Muscle layer of duodenum (tissue), 2 donors: ENCODE results near the gene VTI1B.
"Not testable (repeated sequence)": the region's sequence is repeated elsewhere in the genome, so short reads cannot be mapped to it uniquely, and the experiment has no call there.

Source experiments
- H3K27ac ChIP-seq: one replicate; pipeline ENCODE4 v1.7.0; 2013; ENCODE audit warnings: mild to moderate bottlenecking, low read length
- H3K27me3 ChIP-seq: one replicate; pipeline ENCODE4 v1.7.0; 2013; ENCODE audit warnings: low read depth, mild to moderate bottlenecking, control low read depth, low read length
- H3K36me3 ChIP-seq, 2 donors: one replicate each; pipeline ENCODE4 v1.7.0; 2013; ENCODE audit warnings: low read length in 2 of 2, control low read depth in 1 of 2, mild to moderate bottlenecking in 1 of 2; ENCODE audit not compliant: insufficient read depth in 2 of 2, control insufficient read depth in 1 of 2
- H3K4me1 ChIP-seq, 2 donors: one replicate each; pipeline ENCODE4 v1.7.0; 2013; ENCODE audit warnings: low read length in 2 of 2, mild to moderate bottlenecking in 2 of 2, control low read depth in 1 of 2, moderate library complexity in 1 of 2; ENCODE audit not compliant: insufficient read depth in 2 of 2, control insufficient read depth in 1 of 2
- H3K4me3 ChIP-seq, 2 donors: one replicate each; pipeline ENCODE4 v1.7.0; 2013; ENCODE audit warnings: low read length in 2 of 2, low read depth in 1 of 2, mild to moderate bottlenecking in 1 of 2
- H3K9me3 ChIP-seq, 2 donors: one replicate each; pipeline ENCODE4 v1.7.0; 2013; ENCODE audit warnings: low read length in 2 of 2, control low read depth in 1 of 2, mild to moderate bottlenecking in 1 of 2; ENCODE audit not compliant: control insufficient read depth in 1 of 2
- donor health status: healthy.

Gene VTI1B

DNA sequence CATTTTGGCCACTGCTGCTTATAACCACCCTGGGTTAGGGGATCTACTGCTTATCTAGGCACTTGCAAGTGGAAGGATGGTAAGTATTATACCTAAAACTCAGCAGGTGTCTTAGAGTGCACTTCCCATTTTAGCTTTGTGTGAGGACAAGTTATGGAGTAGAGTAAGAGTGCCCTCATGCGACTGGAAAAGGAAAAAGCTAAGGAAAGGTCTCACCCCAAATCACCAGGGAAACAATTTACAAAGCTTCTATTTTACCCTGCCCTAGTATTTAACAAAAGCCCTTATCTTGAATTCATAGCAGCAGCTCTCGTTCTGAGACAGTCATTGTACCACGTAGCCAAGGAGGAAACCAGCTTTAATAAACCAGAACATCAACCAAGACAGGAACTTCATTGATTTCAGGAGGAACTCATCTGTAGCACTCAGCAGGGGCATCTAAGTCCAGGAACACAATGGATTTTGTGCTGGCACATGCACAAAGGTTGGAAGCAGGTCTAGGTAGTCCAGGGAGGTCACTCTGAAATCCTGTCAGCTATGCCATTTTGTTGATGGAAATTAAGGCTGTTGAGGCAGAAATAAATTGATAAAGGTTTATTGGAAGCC is 30.2 kb upstream of the VTI1B start:
- no peak overlapping the region for H3K27ac ChIP-seq
- H3K9me3 ChIP-seq: no peaks in the 10 kb centered on the region
- no peak overlapping the region for H3K4me3 ChIP-seq
- no peaks in the 10 kb centered on the region for H3K27me3 ChIP-seq
- H3K36me3 ChIP-seq: no peaks in the 10 kb centered on the region
- no peaks in the 10 kb centered on the region for H3K4me1 ChIP-seq

DNA sequence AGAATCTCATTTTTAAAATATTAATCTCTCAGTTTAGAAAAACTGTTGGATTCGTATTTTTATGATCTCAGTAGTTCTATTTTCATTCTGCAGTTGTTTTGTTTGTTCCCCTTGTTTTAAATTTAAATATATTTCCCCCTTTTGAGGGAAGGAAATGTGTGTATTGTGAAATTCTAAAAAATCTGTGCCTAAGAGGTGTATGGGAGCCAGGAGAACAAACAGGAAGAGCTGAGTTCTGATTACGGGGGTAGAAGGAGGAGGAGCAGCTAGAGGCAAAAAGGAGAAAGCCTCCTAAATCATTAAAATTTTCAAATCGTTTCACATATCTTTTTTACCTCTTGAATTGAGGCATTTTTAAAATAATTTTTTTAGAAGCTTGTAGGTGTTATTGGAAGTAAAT is 29.6 kb upstream of the VTI1B start:
- Histone ChIP-seq H3K4me3 (no peak overlapping the region), H3K27ac (no peak overlapping the region), H3K36me3 (no peaks in the 10 kb centered on the region), H3K4me1 (no peaks in the 10 kb centered on the region), H3K9me3 (no peaks in the 10 kb centered on the region), H3K27me3 (no peaks in the 10 kb centered on the region)

DNA sequence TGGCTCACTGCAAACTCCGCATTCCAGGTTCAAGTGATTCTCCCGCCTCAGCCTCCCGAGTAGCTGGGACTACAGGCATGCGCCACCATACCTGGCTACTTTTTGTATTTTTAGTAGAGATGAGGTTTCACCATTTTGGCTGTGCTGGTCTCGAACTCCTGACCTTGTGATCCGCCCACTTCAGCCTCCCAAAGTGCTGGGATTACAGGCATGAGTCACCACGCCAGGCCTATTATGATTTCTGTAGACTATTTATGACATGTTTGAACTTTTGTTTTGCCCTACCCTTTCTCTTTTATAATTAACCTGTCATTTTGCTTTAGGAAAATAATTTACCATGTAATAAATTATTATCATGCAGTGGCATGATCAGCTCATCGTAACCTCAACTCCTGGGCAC is 27.1 kb upstream of the VTI1B start, which contains the start of gene RDH12:
TSS of gene RDH12 (plus strand) at position 395 of the 400 bp plus-strand sequence. CDS start 20,757 bp downstream, outside the sequence.
- H3K4me1 ChIP-seq, H3K27ac ChIP-seq, H3K4me3 ChIP-seq, H3K36me3 ChIP-seq, H3K9me3 ChIP-seq, H3K27me3 ChIP-seq: not testable (repeated sequence)

DNA sequence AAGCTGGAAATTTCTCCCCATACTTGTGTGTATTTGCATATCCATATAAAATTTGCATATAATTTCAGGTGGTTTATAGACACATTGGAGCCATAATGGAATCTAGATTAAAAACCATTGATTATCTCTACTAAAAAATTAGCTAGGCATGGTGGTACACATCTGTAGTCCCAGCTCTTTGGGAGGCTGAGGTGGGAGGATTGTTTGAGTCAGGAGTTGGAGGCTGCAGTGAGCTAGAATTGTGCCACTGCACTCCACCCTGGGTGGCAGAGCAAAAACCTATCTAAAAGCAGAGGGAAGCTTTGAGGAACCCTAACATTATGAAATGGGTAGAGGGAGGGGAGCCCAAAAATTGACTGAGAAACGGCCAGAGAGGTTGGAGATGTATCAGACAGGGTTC is 23.7 kb upstream of the VTI1B start:
- Histone ChIP-seq H3K27ac (no peak overlapping the region), H3K36me3 (peaks cover 0 to 3% of the 10 kb centered on the region in 2 donors), H3K9me3 (no peaks in the 10 kb centered on the region), H3K4me3 (no peak overlapping the region), H3K27me3 (no peaks in the 10 kb centered on the region), H3K4me1 (peaks cover 0 to 10% of the 10 kb centered on the region in 2 donors)

DNA sequence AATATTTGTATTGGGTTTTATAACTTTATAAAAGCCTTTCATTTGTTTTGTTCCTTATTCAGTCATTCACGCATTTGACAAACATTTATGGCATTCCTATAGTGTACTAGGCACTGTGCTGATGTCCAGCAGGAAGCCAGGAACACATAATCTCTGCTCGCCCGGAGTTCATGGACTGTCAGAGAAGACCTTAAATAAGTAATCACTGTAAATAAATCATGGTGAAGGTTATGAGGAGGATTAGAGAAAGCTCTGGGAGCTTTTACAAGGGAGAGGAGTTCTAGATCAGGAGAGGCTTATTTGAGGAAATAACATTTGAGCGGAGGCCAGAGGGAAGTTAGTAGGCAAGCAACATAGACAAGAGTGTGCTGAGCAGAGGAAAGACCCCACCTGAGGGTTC is 22.6 kb upstream of the VTI1B start:
- no peaks in the 10 kb centered on the region for H3K9me3 ChIP-seq
- H3K4me3 ChIP-seq: no peak overlapping the region
- H3K27ac ChIP-seq: no peak overlapping the region
- peaks cover 0 to 11% of the 10 kb centered on the region in 2 donors for H3K4me1 ChIP-seq
- H3K36me3 ChIP-seq: peaks cover 0 to 8% of the 10 kb centered on the region in 2 donors
- no peaks in the 10 kb centered on the region for H3K27me3 ChIP-seq

DNA sequence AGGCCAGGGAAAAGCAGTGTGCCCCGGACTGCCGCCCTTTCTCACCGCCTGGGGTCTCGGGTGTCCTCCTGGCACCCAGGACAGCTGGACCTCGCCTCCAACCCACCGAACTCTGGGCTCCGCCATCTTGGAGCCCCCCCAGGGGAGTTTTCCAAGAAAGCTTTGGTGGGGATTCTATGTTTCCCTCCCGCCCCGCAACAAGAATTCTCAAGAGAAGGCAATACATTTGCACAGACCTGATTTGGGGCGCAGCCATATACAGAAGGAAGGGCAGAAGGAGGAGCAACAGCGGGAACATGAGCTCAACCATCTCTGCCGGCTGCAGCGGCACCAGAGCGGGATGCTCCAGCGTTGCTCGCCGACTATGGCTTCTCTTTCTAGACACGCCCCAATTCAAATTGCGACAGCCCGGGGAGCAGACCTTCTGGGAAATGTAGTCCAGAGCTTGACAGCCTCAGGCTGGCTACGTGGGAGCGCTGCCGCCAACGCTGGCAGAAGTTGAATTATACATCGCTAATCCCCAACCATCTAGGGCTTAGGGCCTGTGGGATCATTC is 21.0 kb upstream of the VTI1B start, which contains the start of gene RDH11:
TSS of gene RDH11 (minus strand) at position 371 of the 556 bp plus-strand sequence. CDS start at position 310, 61 bp downstream.
- H3K9me3 ChIP-seq: no peaks in the 10 kb centered on the region
- peaks cover 0 to 11% of the 10 kb centered on the region in 2 donors for H3K4me1 ChIP-seq
- peaks cover 12 to 22% of the 10 kb centered on the region in 2 donors for H3K36me3 ChIP-seq
- H3K4me3 ChIP-seq: peak within 1 kb of the TSS; percentile 96 to 98
- H3K27me3 ChIP-seq: no peaks in the 10 kb centered on the region
- peak within 1 kb of the TSS; percentile 94 for H3K27ac ChIP-seq

DNA sequence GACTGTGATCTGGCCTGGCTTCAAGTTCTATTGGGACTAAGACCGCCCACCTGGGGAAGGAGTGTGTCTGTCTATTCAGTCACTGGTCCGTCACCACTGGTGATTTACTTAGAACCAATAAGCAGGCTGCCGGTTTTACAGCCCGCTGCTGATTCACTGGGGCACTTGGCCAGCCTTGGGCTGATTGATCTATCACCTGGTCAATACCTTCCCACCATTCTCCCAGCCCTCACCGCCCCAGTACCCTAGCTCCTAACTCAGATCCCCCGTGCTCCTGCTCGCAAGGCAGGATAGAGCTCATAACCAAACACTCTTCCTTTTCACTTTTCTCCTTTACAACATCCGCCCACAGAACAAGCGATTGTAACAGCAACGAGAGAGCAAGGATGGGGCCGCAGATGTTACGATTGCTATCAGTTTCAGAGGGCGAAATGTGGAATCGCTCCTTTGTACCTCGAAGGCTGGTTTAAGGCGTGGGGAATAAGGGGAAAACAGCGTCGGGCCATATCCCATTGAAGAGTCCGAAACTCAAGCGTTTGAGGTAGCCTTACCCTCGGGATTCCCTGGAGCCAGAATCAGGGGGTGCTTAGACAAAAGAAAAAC is 20.5 kb upstream of the VTI1B start:
- H3K27me3 ChIP-seq: no peaks in the 10 kb centered on the region
- no peaks in the 10 kb centered on the region for H3K9me3 ChIP-seq
- H3K27ac ChIP-seq: peak overlapping the region; percentile 94
- H3K4me1 ChIP-seq: peaks cover 0 to 11% of the 10 kb centered on the region in 2 donors
- peak overlapping the region; percentile 96 to 98 for H3K4me3 ChIP-seq
- H3K36me3 ChIP-seq: peaks cover 18 to 28% of the 10 kb centered on the region in 2 donors

DNA sequence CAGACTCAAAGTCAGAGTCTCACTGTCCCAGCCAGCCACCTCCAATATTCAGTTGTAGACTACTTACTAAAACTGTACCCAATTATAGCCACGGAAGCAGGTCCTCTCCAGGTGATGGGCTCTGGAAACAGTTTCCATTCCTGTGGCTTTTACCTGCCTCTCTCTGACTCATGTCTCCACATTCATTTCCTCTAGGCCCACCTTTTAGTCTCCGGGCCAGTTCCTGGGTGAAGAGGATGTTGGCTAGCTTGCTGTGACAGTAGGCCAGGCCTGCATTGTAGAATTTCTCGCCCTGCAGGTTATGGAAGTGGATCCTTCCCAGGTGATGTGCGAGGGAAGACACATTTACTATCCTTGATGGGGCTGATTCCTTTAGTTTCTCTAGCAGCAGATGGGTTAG is 15.6 kb upstream of the VTI1B start:
- Histone ChIP-seq H3K4me1 (peaks cover 0 to 11% of the 10 kb centered on the region in 2 donors), H3K36me3 (peaks cover 46 to 62% of the 10 kb centered on the region in 2 donors), H3K27me3 (no peaks in the 10 kb centered on the region), H3K4me3 (no peak overlapping the region), H3K27ac (no peak overlapping the region), H3K9me3 (no peaks in the 10 kb centered on the region)

DNA sequence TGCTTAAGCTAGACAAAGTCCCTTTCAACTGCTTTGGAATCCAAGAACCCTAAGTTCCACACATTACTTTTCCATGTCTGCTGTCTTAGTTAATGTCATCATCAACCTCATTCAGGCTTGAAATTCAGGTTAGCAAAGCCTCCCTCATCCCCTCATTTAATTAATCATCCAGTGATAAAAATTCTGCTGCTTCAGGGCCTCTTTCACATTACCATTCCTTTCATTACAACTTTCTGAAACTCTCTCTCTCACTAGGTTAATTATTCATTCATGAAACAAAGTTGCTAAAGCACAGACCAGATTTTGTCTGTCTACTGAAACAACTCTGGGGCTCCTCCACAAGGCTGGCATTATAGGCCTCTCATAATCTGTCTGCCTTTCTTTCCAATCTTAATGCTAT is 9.4 kb upstream of the VTI1B start:
- Histone ChIP-seq H3K27ac (no peak overlapping the region), H3K4me1 (no peaks in the 10 kb centered on the region), H3K9me3 (no peaks in the 10 kb centered on the region), H3K27me3 (no peaks in the 10 kb centered on the region), H3K36me3 (peaks cover 38 to 61% of the 10 kb centered on the region in 2 donors), H3K4me3 (no peak overlapping the region)

DNA sequence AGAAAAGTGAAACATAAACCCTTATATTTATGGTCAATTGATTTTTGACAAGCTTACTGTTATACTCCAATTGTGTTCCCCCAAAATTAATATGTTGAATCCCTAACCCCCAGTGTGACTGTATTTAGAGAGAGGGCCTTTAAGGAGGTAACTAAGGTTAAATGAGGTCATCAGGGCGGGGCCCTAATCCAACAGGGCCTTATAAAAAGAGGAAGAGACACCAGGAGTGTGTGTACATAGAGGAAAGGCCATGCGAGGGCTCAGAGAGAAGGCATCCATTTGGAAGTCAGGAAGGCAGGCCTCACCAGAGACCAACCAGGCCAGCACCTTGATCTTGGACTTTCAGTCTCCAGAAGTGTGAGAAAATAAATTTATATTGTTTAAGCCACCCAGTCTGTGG is 6.5 kb upstream of the VTI1B start:
- Histone ChIP-seq H3K4me1 (no peaks in the 10 kb centered on the region), H3K4me3 (no peak overlapping the region), H3K36me3 (peaks cover 33 to 54% of the 10 kb centered on the region in 2 donors), H3K27me3 (no peaks in the 10 kb centered on the region), H3K27ac (no peak overlapping the region), H3K9me3 (no peaks in the 10 kb centered on the region)

DNA sequence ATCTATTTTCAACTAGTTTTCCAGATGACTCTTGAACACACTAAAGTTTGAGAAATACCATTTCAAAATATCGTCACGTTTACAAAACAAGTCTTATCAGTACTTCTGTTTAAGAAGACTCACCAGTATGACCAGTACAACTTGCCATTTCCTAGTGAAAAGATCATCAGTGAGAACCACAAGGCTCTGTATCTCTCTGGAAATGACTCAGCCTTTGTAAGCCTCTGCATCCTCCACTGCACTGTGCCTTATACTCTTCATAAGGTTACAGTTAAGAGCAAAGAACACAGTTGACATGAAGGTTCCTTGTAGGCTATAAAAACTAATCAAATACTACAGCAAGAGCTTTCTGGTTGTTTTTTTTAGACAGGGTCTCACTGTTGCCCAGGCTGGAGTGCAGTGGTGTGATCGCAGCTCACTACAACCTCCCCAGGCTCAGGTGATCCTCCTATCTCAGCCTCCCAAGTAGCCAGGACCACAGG is 5.7 kb upstream of the VTI1B start:
- no peak overlapping the region for H3K27ac ChIP-seq
- H3K9me3 ChIP-seq: no peaks in the 10 kb centered on the region
- H3K27me3 ChIP-seq: no peaks in the 10 kb centered on the region
- no peak overlapping the region for H3K4me3 ChIP-seq
- H3K36me3 ChIP-seq: peaks cover 30 to 47% of the 10 kb centered on the region in 2 donors
- peaks cover 0 to 5% of the 10 kb centered on the region in 2 donors for H3K4me1 ChIP-seq
